Measurements from ENCODE around the gene KCNG4. TPM values are rescaled to one million over a fixed set of nuclear protein-coding genes. Genes with fewer than 3 reads are reported as not detected.

The KCNG4 gene
- total and polyA plus RNA-seq, 2 donors (not counting 3 experiments of a cell fraction or from before 2014, with no cell fraction given) = not detected

- Histone ChIP-seq H3K36me3 (ENCODE audit: control insufficient read depth in 2 of 2, extremely low read depth in 1 of 2, insufficient read depth in 2 of 2, low read length in 2 of 2) (no peaks in the 10 kb centered on the region), H3K9me3 (replicated peaks; ENCODE audit: control insufficient read depth, insufficient read depth, low read length) (no peaks in the 10 kb centered on the region), H3K4me3 (replicated peaks in 1 of 3; ENCODE audit: insufficient read depth in 1 of 3, low read depth in 1 of 3, low read length in 3 of 3) (no peak overlapping the region), H3K79me2 (ENCODE audit: control insufficient read depth, insufficient read depth, low read length) (no peaks in the 10 kb centered on the region), H3K27ac (ENCODE audit: insufficient read depth, low read depth, low read length) (no peak overlapping the region), H3K9me1 (replicated peaks; ENCODE audit: control insufficient read depth, extremely low read depth, insufficient read depth, low read length) (no peaks in the 10 kb centered on the region), H3K4me2 (ENCODE audit: insufficient read depth, low read length) (no peak overlapping the region), H3K4me1 (ENCODE audit: control insufficient read depth, extremely low read depth, insufficient read depth, low read length) (no peaks in the 10 kb centered on the region), H4K20me1 (replicated peaks; ENCODE audit: control insufficient read depth, extremely low read depth, insufficient read depth, low read length) (no peaks in the 10 kb centered on the region), H3K9ac (replicated peaks; ENCODE audit: extremely low read depth, insufficient read depth, low read length) (no peak overlapping the region), H3K27me3 (ENCODE audit: control insufficient read depth in 2 of 2, insufficient read depth in 2 of 2, low read length in 2 of 2) (no peaks in the 10 kb centered on the region), H2AFZ (ENCODE audit: low read depth, low read length) (no peak overlapping the region)
- no peak for DNase-seq (ENCODE audit: low read depth, low spot score)
- TF ChIP-seq POLR2AphosphoS5 (IDR thresholded peaks at IDR 0.05; ENCODE audit: insufficient read depth, low read depth, low read length) (no peak), CTCF (IDR thresholded peaks at IDR 0.05; ENCODE audit: extremely low read depth in 1 of 2, insufficient read depth in 1 of 2, low read depth in 1 of 2, low read length in 2 of 2) (no peak), MAX (IDR thresholded peaks at IDR 0.05; ENCODE audit: insufficient read depth, insufficient read length) (no peak), GATA2 (IDR thresholded peaks at IDR 0.05; ENCODE audit: insufficient read depth, insufficient read length, low read depth, low read length) (no peak), EZH2 (IDR thresholded peaks at IDR 0.05; ENCODE audit: borderline replicate concordance, low read depth, low read length, severe bottlenecking) (no peak), JUN (IDR thresholded peaks at IDR 0.05; ENCODE audit: borderline replicate concordance, insufficient read depth, insufficient read length, low read depth) (no peak), FOS (IDR thresholded peaks at IDR 0.05; ENCODE audit: borderline replicate concordance, insufficient read depth, low read length) (no peak), POLR2A (IDR thresholded peaks at IDR 0.05; ENCODE audit: low read depth, low read length) (no peak), MYC (IDR thresholded peaks at IDR 0.05; ENCODE audit: low read depth, low read length) (no peak)
- CTCF ChIA-PET = no interaction called here
- BruUV-seq (replicated peaks) = no TSS peak
- dilution Hi-C loops (cut with MboI; ENCODE audit: extremely low pct_ligation_motif_present, low sequenced_read_pairs) = no loop called here
- intact Hi-C loops (cut with micrococcal nuclease) = no loop called here
- FAIRE-seq = no peak
- POLR2A ChIA-PET = no interaction called here
Observed at GRCh38 chr16:84194470-84195200, 45.2 kb downstream of the KCNG4 start.
